ENCODE data around the gene G6PD. TPM values are rescaled to one million over a fixed set of nuclear protein-coding genes. Genes with fewer than 3 reads are reported as not detected.
"Not testable (repeated sequence)": the region's sequence is repeated elsewhere in the genome, so short reads cannot be mapped to it uniquely, and the experiment has no call there.

Gene G6PD
- total RNA-seq, 4 donors from 2014 or later, result 14.0 to 65.2 (median 43.1) TPM

DNA sequence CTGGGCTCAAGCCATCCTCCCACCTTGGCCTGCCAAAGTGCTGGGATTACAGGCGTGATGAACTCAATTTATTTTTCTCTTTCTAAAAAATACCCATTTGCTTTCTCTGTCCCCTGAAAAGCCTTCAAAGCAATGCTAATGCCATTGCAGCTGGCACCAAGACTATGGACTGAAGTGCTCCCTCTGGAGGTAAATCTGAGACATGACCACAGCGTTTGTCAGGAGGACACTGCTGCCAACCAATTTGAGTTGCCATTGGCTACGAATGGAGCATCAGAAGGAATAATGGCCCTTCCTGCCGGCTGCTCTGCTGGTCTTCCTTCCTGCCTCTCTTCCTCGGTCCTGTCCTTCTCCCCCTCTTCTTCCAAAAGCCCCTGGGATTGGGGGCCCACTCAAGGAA lies 28.4 kb upstream of the G6PD start:
- not testable (repeated sequence) for H3K4me1 ChIP-seq, H3K4me3 ChIP-seq, H3K27me3 ChIP-seq, H3K36me3 ChIP-seq, H3K9me3 ChIP-seq, H3K27ac ChIP-seq, DNase-seq

DNA sequence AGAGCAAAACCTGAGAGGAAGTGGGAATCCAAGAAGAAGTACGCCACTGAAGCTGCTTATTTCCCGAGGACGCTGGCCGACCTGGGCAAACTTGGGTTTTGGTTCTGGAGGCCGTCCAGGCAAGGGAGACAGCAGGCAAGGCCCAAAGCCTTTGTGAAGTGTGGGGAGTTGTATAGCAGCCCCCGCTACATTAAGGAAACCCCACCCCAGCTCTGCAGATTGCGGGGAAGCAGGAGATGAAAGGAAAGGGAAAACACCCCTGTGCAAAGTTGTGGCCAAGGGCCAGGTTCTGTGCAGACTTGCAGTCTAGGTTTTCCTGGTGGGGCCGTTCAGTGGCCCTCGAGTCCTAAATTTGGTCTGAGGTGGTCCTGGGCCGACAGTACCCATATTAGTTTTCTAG lies 26.4 kb upstream of the G6PD start:
- not testable (repeated sequence) for H3K9me3 ChIP-seq, DNase-seq, H3K4me1 ChIP-seq, H3K36me3 ChIP-seq, H3K27ac ChIP-seq, H3K27me3 ChIP-seq, H3K4me3 ChIP-seq

DNA sequence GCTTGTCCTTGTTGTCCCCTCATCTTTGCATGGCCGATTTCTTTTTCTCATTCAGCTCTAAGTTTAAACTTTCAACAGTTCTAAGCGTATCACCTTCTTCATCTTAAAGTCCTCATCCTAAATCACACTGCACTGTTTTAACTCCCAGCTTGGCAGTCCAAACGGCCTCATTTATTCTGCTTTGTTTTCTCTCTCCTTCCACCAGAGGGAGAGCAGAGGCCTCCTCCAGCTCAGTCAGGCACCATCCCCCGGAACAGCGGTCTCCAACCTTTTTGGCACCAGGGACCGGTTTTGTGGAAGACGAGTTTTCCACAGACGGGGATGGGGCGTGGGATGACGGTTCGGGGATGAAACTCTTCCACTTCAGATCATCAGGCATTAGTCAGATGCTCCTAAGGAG lies 23.7 kb upstream of the G6PD start:
- H3K36me3 ChIP-seq, H3K27ac ChIP-seq, H3K4me1 ChIP-seq, H3K27me3 ChIP-seq, DNase-seq, H3K9me3 ChIP-seq, H3K4me3 ChIP-seq: not testable (repeated sequence)

DNA sequence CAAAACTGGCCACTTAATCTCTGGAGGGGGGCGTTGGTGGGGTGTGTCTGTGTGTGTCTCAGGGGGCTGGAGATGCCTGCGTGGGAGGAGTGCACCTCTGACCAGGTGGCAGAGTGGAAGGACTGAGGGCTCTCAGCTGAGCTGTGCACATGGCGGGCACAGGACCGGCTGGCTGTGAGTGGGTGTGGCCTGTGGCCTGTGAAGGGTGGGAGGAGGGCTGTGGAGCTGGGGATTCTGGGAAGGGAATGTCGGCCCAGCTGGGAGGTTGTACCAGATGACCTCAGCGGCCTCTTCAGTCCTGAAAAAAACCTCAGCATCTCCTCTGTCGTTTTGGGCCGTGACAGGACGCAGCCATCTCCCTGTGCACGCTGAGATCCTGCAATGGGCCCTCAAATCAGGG lies 15.6 kb upstream of the G6PD start:
- not testable (repeated sequence) for H3K27me3 ChIP-seq, DNase-seq, H3K4me3 ChIP-seq, H3K4me1 ChIP-seq, H3K27ac ChIP-seq, H3K9me3 ChIP-seq, H3K36me3 ChIP-seq

DNA sequence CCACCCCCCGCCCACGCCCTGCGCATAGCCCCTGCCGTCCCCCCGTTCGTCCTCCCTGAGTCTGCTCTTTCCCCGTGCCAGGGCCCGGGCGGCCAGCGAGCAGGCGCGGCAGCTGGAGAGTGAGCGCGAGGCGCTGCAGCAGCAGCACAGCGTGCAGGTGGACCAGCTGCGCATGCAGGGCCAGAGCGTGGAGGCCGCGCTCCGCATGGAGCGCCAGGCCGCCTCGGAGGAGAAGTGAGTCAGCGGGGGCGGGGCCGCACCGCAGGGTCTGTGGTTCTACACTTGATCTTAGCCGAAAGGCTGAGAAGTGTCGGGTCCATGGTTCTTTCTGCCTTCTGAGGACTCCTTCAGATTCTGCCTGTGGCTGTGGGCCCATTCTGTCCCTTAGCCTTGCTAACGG lies 13.7 kb upstream of the G6PD start:
- not testable (repeated sequence) for H3K9me3 ChIP-seq, H3K27ac ChIP-seq, H3K27me3 ChIP-seq, H3K4me3 ChIP-seq, DNase-seq, H3K4me1 ChIP-seq, H3K36me3 ChIP-seq

DNA sequence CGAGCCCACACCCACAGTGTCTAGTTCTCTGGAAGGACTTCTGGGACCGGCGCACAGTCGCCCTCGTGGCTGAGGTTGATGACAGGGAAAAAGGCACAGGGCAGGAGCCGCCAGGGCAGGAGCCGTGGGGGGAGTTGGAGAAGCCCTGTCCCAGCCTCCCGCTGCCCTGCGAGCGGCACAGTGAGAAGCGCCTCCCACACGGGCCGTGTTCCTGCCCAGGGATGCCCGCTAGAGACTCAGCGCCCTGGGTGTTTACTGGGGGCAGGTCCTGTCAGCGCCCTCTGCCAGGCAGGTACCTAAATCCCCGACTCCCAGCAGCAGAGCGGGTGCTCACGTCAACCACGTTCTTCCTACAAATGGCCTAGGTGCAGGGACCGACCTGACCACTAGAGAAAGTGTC lies 12.2 kb upstream of the G6PD start:
- not testable (repeated sequence) for H3K27me3 ChIP-seq, H3K4me3 ChIP-seq, H3K27ac ChIP-seq, H3K9me3 ChIP-seq, H3K4me1 ChIP-seq, DNase-seq, H3K36me3 ChIP-seq

DNA sequence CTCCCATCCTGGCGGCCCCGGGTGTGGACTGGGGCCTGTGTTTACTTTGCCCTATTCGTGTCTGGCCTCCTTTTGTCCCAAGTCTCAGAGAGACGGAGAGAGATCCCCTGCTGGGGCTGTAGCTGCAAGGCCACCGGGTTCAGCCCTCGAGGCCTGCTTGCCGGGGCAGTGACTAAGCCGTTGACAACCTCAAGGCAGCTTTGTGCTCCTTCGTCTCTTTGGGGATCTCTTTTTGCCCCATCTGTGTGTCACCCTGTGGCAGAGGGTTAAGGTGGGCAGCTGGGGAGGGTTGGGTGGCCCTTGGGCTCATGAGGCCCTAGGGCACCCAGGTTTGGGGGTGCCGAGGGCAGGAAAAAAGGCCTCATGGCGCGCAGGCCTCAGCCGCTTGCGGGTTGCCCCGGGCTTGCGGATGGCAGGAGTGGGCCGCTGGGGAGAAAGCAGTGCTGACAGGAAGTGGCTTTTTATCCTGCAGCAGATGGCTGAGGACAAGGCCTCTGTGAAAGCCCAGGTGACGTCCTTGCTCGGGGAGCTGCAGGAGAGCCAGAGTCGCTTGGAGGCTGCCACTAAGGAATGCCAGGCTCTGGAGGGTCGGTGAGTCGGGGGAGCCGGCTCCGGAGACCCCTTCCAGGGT lies 11.5 kb upstream of the G6PD start:
- not testable (repeated sequence) for H3K9me3 ChIP-seq, H3K27me3 ChIP-seq, DNase-seq, H3K4me1 ChIP-seq, H3K4me3 ChIP-seq, H3K27ac ChIP-seq
- H3K36me3 ChIP-seq, result peaks cover 0 to 15% (median 0%) of the 10 kb centered on the region in 3 donors

DNA sequence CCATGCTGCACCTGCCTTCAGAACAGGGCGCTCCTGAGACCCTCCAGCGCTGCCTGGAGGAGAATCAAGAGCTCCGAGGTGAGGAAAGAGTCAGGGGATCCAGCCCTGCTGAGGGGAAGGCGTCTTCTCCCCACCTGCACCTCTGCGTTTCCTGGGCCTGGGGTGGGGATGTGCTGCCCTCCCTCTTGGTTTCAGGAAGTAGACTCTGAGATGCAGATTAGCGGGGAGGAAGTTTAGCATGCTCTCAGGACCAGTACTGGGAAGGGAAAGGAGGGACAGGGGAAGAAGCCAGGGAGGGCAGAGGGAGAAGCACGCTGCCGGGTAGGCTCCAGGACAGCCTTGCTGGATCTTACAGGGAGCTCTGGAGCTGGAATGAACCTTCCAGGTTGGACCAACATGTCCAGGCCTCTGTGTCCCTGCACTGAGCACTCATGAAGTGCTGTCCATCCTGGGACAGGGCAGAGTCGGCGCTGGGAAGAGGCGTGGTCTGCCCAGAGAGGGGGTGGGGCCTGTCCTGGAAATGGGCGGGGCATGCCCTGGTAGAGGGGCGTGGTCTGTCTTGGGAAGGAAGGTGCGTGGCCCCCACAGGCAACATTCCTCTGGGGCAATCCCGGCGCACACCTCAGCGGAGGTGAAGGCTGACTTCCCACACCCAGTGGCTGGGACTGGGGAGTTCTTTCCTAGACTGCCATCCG lies 5.6 kb upstream of the G6PD start:
- Histone ChIP-seq H3K4me1 (peaks cover 0 to 13% (median 2%) of the 10 kb centered on the region in 4 donors), H3K36me3 (peaks cover 0 to 16% (median 0%) of the 10 kb centered on the region in 3 donors)
- not testable (repeated sequence) for H3K9me3 ChIP-seq, H3K27ac ChIP-seq, H3K4me3 ChIP-seq, H3K27me3 ChIP-seq, DNase-seq

DNA sequence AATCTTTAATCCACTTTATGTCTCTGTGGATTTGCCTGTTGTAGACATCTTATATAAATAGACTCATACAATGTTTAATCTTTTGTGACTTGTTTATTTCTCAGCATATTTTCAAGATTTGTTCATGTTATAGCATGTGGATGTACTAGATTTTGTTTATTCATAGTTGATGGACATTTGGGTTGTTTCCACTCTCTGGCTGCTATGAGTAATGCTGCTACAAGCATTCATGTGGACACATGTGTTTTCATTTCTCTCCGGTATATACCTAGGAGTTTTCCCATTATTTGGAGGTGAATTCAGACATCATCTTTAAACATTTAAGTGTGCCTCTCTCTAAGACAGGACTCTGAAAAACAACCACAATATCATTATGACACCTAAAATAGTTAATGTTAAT lies 3.1 kb upstream of the G6PD start:
- Histone ChIP-seq H3K36me3 (peaks cover 0 to 8% (median 0%) of the 10 kb centered on the region in 3 donors), H3K9me3 (no peaks in the 10 kb centered on the region), H3K4me3 (no peak overlapping the region), H3K27me3 (no peaks in the 10 kb centered on the region), H3K27ac (no peak overlapping the region), H3K4me1 (peaks cover 0 to 18% (median 2%) of the 10 kb centered on the region in 4 donors)
- no peak for DNase-seq
- TF ChIP-seq, protein P1, sequence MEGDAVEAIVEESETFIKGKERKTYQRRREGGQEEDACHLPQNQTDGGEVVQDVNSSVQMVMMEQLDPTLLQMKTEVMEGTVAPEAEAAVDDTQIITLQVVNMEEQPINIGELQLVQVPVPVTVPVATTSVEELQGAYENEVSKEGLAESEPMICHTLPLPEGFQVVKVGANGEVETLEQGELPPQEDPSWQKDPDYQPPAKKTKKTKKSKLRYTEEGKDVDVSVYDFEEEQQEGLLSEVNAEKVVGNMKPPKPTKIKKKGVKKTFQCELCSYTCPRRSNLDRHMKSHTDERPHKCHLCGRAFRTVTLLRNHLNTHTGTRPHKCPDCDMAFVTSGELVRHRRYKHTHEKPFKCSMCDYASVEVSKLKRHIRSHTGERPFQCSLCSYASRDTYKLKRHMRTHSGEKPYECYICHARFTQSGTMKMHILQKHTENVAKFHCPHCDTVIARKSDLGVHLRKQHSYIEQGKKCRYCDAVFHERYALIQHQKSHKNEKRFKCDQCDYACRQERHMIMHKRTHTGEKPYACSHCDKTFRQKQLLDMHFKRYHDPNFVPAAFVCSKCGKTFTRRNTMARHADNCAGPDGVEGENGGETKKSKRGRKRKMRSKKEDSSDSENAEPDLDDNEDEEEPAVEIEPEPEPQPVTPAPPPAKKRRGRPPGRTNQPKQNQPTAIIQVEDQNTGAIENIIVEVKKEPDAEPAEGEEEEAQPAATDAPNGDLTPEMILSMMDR (IDR thresholded peaks at IDR 0.05), result no peak
- no peak for TF ChIP-seq POLR2A (IDR thresholded peaks at IDR 0.05)

DNA sequence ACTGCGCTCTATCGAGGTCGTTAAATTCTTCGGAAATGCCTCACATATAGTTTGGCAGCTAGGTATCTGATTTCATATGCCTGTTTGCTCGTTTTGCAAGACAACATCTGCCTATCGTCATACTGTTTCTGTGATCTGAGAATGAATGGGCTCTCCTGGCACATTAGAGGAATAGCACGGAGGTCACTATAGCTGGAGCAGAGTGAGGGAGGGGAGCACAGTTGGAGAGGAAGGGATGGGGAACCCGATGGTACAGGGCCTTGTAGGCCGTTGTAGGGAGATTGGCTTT lies 1.3 kb upstream of the G6PD start:
- no peak for DNase-seq
- H3K4me1 ChIP-seq, result peaks cover 0 to 18% (median 2%) of the 10 kb centered on the region in 4 donors
- peak overlapping the region; percentile 61 to 84 (median 73) for H3K4me3 ChIP-seq
- no peaks in the 10 kb centered on the region for H3K36me3 ChIP-seq
- no peak for TF ChIP-seq POLR2A (IDR thresholded peaks at IDR 0.05)
- TF ChIP-seq, protein P1 (IDR thresholded peaks at IDR 0.05), result no peak
- peak overlapping the region; percentile 84 to 94 (median 90) for H3K27ac ChIP-seq
- no peaks in the 10 kb centered on the region for H3K9me3 ChIP-seq
- H3K27me3 ChIP-seq, result no peaks in the 10 kb centered on the region
